ENCODE measurements around the gene OSTN. TPM values are rescaled to one million over a fixed set of nuclear protein-coding genes. Genes with fewer than 3 reads are reported as not detected.
"Not testable (repeated sequence)": the region's sequence is repeated elsewhere in the genome, so short reads cannot be mapped to it uniquely, and the experiment has no call there.

Gene OSTN
- total RNA-seq, 4 donors from 2014 or later, result 0.30 TPM; not detected in 3

- 85% methylated on average over 5 of the region's 5 CpGs for WGBS
- DNase-seq (ENCODE audit: low spot score in 2 of 2), result no peak
These were observed 41.4 kb downstream of the OSTN start for GRCh38 chr3:191240486-191240885.

GRCh38 chr3:191244242-191244867, 45.3 kb downstream of the OSTN start:
- Histone ChIP-seq H3K27ac (no peak overlapping the region), H3K27me3 (no peaks in the 10 kb centered on the region), H3K36me3 (no peaks in the 10 kb centered on the region), H3K9me3 (no peaks in the 10 kb centered on the region), H3K4me1 (no peaks in the 10 kb centered on the region), H3K4me3 (no peak overlapping the region)
- WGBS, result 24% methylated on average over 2 of the region's 2 CpGs
- TF ChIP-seq CTCF (IDR thresholded peaks at IDR 0.05), result peak in 1 of 2 donors; percentile 36
- TF ChIP-seq POLR2A (IDR thresholded peaks at IDR 0.05), result no peak
- TF ChIP-seq EP300 (IDR thresholded peaks at IDR 0.05), result no peak
- no peak for TF ChIP-seq POLR2AphosphoS5 (IDR thresholded peaks at IDR 0.05)
- DNase-seq (ENCODE audit: low spot score in 2 of 2), result no peak

More at GRCh38 chr3:191240486-191240885, 41.4 kb downstream of the OSTN start:
- H3K4me1 ChIP-seq, result no peaks in the 10 kb centered on the region
- H3K27me3 ChIP-seq, result no peaks in the 10 kb centered on the region
- TF ChIP-seq POLR2A (IDR thresholded peaks at IDR 0.05), result no peak
- no peak for TF ChIP-seq CTCF (IDR thresholded peaks at IDR 0.05)
- TF ChIP-seq POLR2AphosphoS5 (IDR thresholded peaks at IDR 0.05), result no peak
- TF ChIP-seq EP300 (IDR thresholded peaks at IDR 0.05), result no peak
- no peaks in the 10 kb centered on the region for H3K36me3 ChIP-seq
- H3K4me3 ChIP-seq, result no peak overlapping the region
- H3K9me3 ChIP-seq, result no peaks in the 10 kb centered on the region
- H3K27ac ChIP-seq, result no peak overlapping the region

- not testable (repeated sequence) for H3K4me3 ChIP-seq; H3K27ac ChIP-seq; H3K9me3 ChIP-seq; H3K27me3 ChIP-seq; H3K36me3 ChIP-seq; DNase-seq (ENCODE audit: low spot score in 2 of 2); H3K4me1 ChIP-seq
- WGBS, result 69% methylated on average over 5 of the region's 5 CpGs
These were observed 47.0 kb downstream of the OSTN start for GRCh38 chr3:191246034-191246433.

- Histone ChIP-seq H3K27ac (no peak overlapping the region), H3K27me3 (no peaks in the 10 kb centered on the region), H3K9me3 (no peaks in the 10 kb centered on the region), H3K36me3 (no peaks in the 10 kb centered on the region), H3K4me3 (no peak overlapping the region), H3K4me1 (no peaks in the 10 kb centered on the region)
- no peak for TF ChIP-seq CTCF (IDR thresholded peaks at IDR 0.05)
- TF ChIP-seq EP300 (IDR thresholded peaks at IDR 0.05), result no peak
- TF ChIP-seq POLR2A (IDR thresholded peaks at IDR 0.05), result no peak
- no peak for TF ChIP-seq POLR2AphosphoS5 (IDR thresholded peaks at IDR 0.05)
- DNase-seq (ENCODE audit: low spot score in 2 of 2), result no peak
- 58% methylated on average over 1 of the region's 1 CpG for WGBS
These were observed 47.6 kb downstream of the OSTN start for GRCh38 chr3:191246630-191247029.

GRCh38 chr3:191253089-191253799, 54.2 kb downstream of the OSTN start:
- 87% methylated on average over 6 of the region's 6 CpGs for WGBS
- no peak for DNase-seq (ENCODE audit: low spot score in 2 of 2)

More at GRCh38 chr3:191253089-191253799, 54.2 kb downstream of the OSTN start:
- Histone ChIP-seq H3K9me3 (no peaks in the 10 kb centered on the region), H3K27me3 (no peaks in the 10 kb centered on the region), H3K4me3 (no peak overlapping the region), H3K4me1 (no peaks in the 10 kb centered on the region), H3K27ac (no peak overlapping the region), H3K36me3 (no peaks in the 10 kb centered on the region)
- TF ChIP-seq EP300 (IDR thresholded peaks at IDR 0.05) (no peak), CTCF (IDR thresholded peaks at IDR 0.05) (no peak), POLR2AphosphoS5 (IDR thresholded peaks at IDR 0.05) (no peak), POLR2A (IDR thresholded peaks at IDR 0.05) (no peak)

All from suprapubic skin (tissue), 4 donors.